H1 (cell line): ENCODE data around the gene MESD. TPM values are rescaled to one million over a fixed set of nuclear protein-coding genes. Genes with fewer than 3 reads are reported as not detected.

Experiments used
- CTCF ChIA-PET: fragments of 300-600 bp; sonication (Branson Sonifier 250); formaldehyde crosslinking; loops from one replicate; lab custom pipeline; 2021; ENCODE audit not compliant: partially characterized antibody; lab: Charles Lee
- POLR2A ChIA-PET: fragments of 300-600 bp; sonication (Branson Sonifier 250); formaldehyde crosslinking; loops from one replicate; lab custom pipeline; 2021; ENCODE audit warnings: inconsistent platforms; ENCODE audit not compliant: partially characterized antibody; lab: Charles Lee
- DNase-seq, 2 experiments: peaks; one replicate each; pipeline versions ENCODE4 v3.0.0 to v3.0.0-alpha.2; 2010 to 2022; ENCODE audit warnings: low spot score in 2 of 2, low read depth in 1 of 2, mixed read lengths in 1 of 2
- FAIRE-seq: peaks from 2 replicates; lab custom pipeline; 2011; peaks lifted over from hg19 to GRCh38; lab: Jason Lieb, UNC
- H2AFZ ChIP-seq: 2 replicates; pipeline ENCODE4 v1.8.1; 2012; ENCODE audit warnings: low read length, inconsistent platforms
- H2AK5ac ChIP-seq: 2 replicates; pipeline ENCODE4 v1.6.1; 2013; ENCODE audit warnings: low read depth, low read length
- H2BK120ac ChIP-seq: replicated peaks from 2 replicates; pipeline ENCODE3; 2013; ENCODE audit warnings: low read depth, low read length, inconsistent platforms
- H2BK12ac ChIP-seq: 2 replicates; pipeline ENCODE4 v1.6.1; 2013; ENCODE audit warnings: low read depth, low read length
- H2BK15ac ChIP-seq: 2 replicates; pipeline ENCODE4 v1.6.1; 2013; ENCODE audit warnings: low read length
- H2BK20ac ChIP-seq: 2 replicates; pipeline ENCODE4 v1.6.1; 2013; ENCODE audit warnings: low read length
- H2BK5ac ChIP-seq: 2 replicates; pipeline ENCODE4 v1.6.1; 2013; ENCODE audit warnings: low read depth, low read length
- H3K14ac ChIP-seq: 2 replicates; pipeline ENCODE4 v1.6.1; 2013; ENCODE audit warnings: inconsistent platforms; ENCODE audit not compliant: insufficient read length
- H3K18ac ChIP-seq: 2 replicates; pipeline ENCODE4 v1.6.1; 2013; ENCODE audit warnings: low read length; ENCODE audit errors: extremely low read depth
- H3K23ac ChIP-seq: 2 replicates; pipeline ENCODE4 v1.6.1; 2013; ENCODE audit warnings: inconsistent platforms; ENCODE audit not compliant: insufficient read length
- H3K23me2 ChIP-seq: 2 replicates; pipeline ENCODE4 v1.6.1; 2013; ENCODE audit warnings: low read depth, low read length
- H3K27ac ChIP-seq: 2 replicates; pipeline ENCODE4 v1.6.1; 2011; ENCODE audit warnings: low read depth, low read length, inconsistent platforms
- H3K27me3 ChIP-seq, 4 experiments: replicated peaks in 1 of 4; 1 replicate in 1 of 4; 2 replicates in 3 of 4; pipeline versions ENCODE4 v1.6.1 to v1.8.1; 2011 to 2013; ENCODE audit warnings: low read length in 3 of 4, mild to moderate bottlenecking in 3 of 4, inconsistent platforms in 2 of 4, mixed read lengths in 2 of 4, moderate library complexity in 1 of 4; ENCODE audit not compliant: control insufficient read depth in 3 of 4, insufficient read depth in 3 of 4; ENCODE audit errors: extremely low read depth in 1 of 4
- H3K36me3 ChIP-seq, 4 experiments: 2 replicates each; pipeline versions ENCODE4 v1.6.1 to v1.8.1; 2011 to 2013; ENCODE audit warnings: mild to moderate bottlenecking in 4 of 4, low read length in 3 of 4, moderate library complexity in 2 of 4, control low read depth in 1 of 4, inconsistent platforms in 1 of 4; ENCODE audit not compliant: insufficient read depth in 4 of 4, control insufficient read depth in 2 of 4
- H3K4ac ChIP-seq: replicated peaks from 2 replicates; pipeline ENCODE3; 2013; ENCODE audit warnings: low read length, low read depth, mixed read lengths, inconsistent platforms; ENCODE audit not compliant: insufficient read length
- H3K4me1 ChIP-seq, 4 experiments: replicated peaks in 1 of 4; 1 replicate in 1 of 4; 2 replicates in 3 of 4; pipeline versions ENCODE4 v1.6.1 to v1.8.1; 2011 to 2013; ENCODE audit warnings: low read length in 3 of 4, inconsistent platforms in 2 of 4, mixed read lengths in 1 of 4; ENCODE audit not compliant: insufficient read depth in 4 of 4, control insufficient read depth in 3 of 4
- H3K4me2 ChIP-seq, 2 experiments: 2 replicates each; pipeline versions ENCODE4 v1.6.1 to v1.8.1; 2011 to 2013; ENCODE audit warnings: low read depth in 2 of 2, low read length in 2 of 2, control low read depth in 1 of 2, inconsistent platforms in 1 of 2, mild to moderate bottlenecking in 1 of 2; ENCODE audit not compliant: insufficient read depth in 1 of 2
- H3K4me3 ChIP-seq, 4 experiments: fragments of 200-600, 300-600 bp in 1 of 4; sonication (generic), shearing (Covaris generic), sonication (Bioruptor Twin) in 1 of 4; 2 replicates each; pipeline versions ENCODE4 v1.5.1 to v1.8.1; 2011 to 2016; ENCODE audit warnings: low read length in 4 of 4, low read depth in 3 of 4, control low read depth in 2 of 4, inconsistent platforms in 2 of 4, mild to moderate bottlenecking in 2 of 4, mixed read lengths in 1 of 4, moderate library complexity in 1 of 4; ENCODE audit not compliant: insufficient read depth in 2 of 4; ENCODE audit errors: extremely low read depth in 1 of 4
- H3K56ac ChIP-seq: replicated peaks from 2 replicates; pipeline ENCODE3; 2013; ENCODE audit warnings: low read depth, mild to moderate bottlenecking, mixed read lengths, low read length, inconsistent platforms; ENCODE audit not compliant: insufficient read length
- H3K79me1 ChIP-seq: 2 replicates; pipeline ENCODE4 v1.6.1; 2013; ENCODE audit warnings: low read depth, low read length, control low read depth
- H3K79me2 ChIP-seq, 2 experiments: 2 replicates each; pipeline versions ENCODE4 v1.6.1 to v1.8.1; 2012 to 2013; ENCODE audit warnings: low read length in 2 of 2, mild to moderate bottlenecking in 2 of 2, inconsistent platforms in 1 of 2; ENCODE audit not compliant: insufficient read depth in 2 of 2, control insufficient read depth in 1 of 2
- H3K9ac ChIP-seq, 4 experiments: replicated peaks in 1 of 4; 1 replicate in 1 of 4; 2 replicates in 3 of 4; pipeline versions ENCODE4 v1.6.1 to v1.8.1; 2011 to 2013; ENCODE audit warnings: low read depth in 3 of 4, low read length in 3 of 4, control low read depth in 2 of 4, mild to moderate bottlenecking in 2 of 4, moderate library complexity in 2 of 4, inconsistent platforms in 1 of 4; ENCODE audit errors: extremely low read depth in 1 of 4
- H3K9me3 ChIP-seq, 2 experiments: 2 replicates each; pipeline versions ENCODE4 v1.6.1 to v1.8.1; 2012 to 2013; ENCODE audit warnings: mild to moderate bottlenecking in 2 of 2, moderate library complexity in 2 of 2, control low read depth in 1 of 2, inconsistent platforms in 1 of 2, low read depth in 1 of 2, low read length in 1 of 2, mixed read lengths in 1 of 2; ENCODE audit not compliant: insufficient read depth in 2 of 2
- H4K20me1 ChIP-seq, 2 experiments: replicated peaks in 1 of 2; 2 replicates each; pipeline versions ENCODE3 to v1.8.1; 2011 to 2013; ENCODE audit warnings: inconsistent platforms in 2 of 2, low read length in 2 of 2, mild to moderate bottlenecking in 1 of 2; ENCODE audit not compliant: insufficient read depth in 2 of 2, control insufficient read depth in 1 of 2
- H4K5ac ChIP-seq: 2 replicates; pipeline ENCODE4 v1.6.1; 2013; ENCODE audit warnings: low read length, low read depth, mixed read lengths, inconsistent platforms; ENCODE audit not compliant: insufficient read length
- H4K8ac ChIP-seq: 2 replicates; pipeline ENCODE4 v1.8.0; 2013; ENCODE audit warnings: mild to moderate bottlenecking, moderate library complexity, low read length, inconsistent platforms; ENCODE audit not compliant: insufficient read depth; ENCODE audit errors: extremely low read depth
- H4K91ac ChIP-seq: replicated peaks from 2 replicates; pipeline ENCODE3; 2013; ENCODE audit warnings: low read length, mixed read lengths, inconsistent platforms; ENCODE audit not compliant: insufficient read length
- ASH2L ChIP-seq: fragments of 200-600, 300-600 bp; sonication (generic); IDR thresholded peaks from one replicate; pipeline ENCODE4 v1.7.1; 2017; ENCODE audit warnings: low read length
- CHD1 ChIP-seq: IDR thresholded peaks from 2 replicates; pipeline ENCODE4 v1.6.1; 2012; ENCODE audit warnings: low read depth, low read length, improper control_type of control experiment
- POLR2AphosphoS5 ChIP-seq: IDR thresholded peaks from 2 replicates; pipeline ENCODE4 v1.6.1; 2011; ENCODE audit warnings: low read depth, low read length
- SIN3A ChIP-seq, 2 experiments: IDR thresholded peaks in 1 of 2; conservative IDR thresholded peaks in 1 of 2; 2 replicates each; pipeline ENCODE4 v1.6.1; 2011 to 2012; ENCODE audit warnings: low read length in 2 of 2, improper control_type of control experiment in 1 of 2, low read depth in 1 of 2, mild to moderate bottlenecking in 1 of 2
- TBP ChIP-seq: IDR thresholded peaks from 2 replicates; pipeline ENCODE4 v1.6.1; 2011; ENCODE audit warnings: low read depth, low read length, improper control_type of control experiment
- TCF12 ChIP-seq: IDR thresholded peaks from 2 replicates; pipeline ENCODE4 v1.6.1; 2011; ENCODE audit warnings: low read depth, mild to moderate bottlenecking, low read length
- WGBS, 2 experiments: shearing (Covaris generic) in 1 of 2; methylation state at CpG; one replicate each; pipeline versions ENCODE4 v1.1.6 to v1.1.7; 2013 to 2015; ENCODE audit warnings: low lambda C conversion rate in 2 of 2, mixed read lengths in 2 of 2, inconsistent platforms in 1 of 2, low coverage in 1 of 2, missing lambda C conversion rate in 1 of 2; ENCODE audit not compliant: insufficient replicate concordance in 2 of 2, insufficient coverage in 1 of 2, insufficient read length in 1 of 2; ENCODE audit errors: extremely low coverage in 1 of 2, missing lambda C conversion rate in 1 of 2; 5-methylcytosine and 5-hydroxymethylcytosine counted together
- polyA plus RNA-seq, 7 experiments: library from polyadenylated mRNA; depleted of rRNA in 3 of 7; stranded (reverse) in 5 of 7; unstranded in 2 of 7; fragments of >200 nt in 5 of 7; fragments of 200-250 nt in 2 of 7; gene quantifications; 1 replicate in 5 of 7; 2 replicates in 1 of 7; 4 replicates in 1 of 7; pipeline versions ENCODE4 v1.2.1 to v1.2.3, GENCODE V29; 2011 to 2013; ENCODE audit warnings: missing spikeins in 2 of 7, mixed read lengths in 2 of 7
- total RNA-seq: library from RNA; stranded (reverse); fragmentation: NEBNext Ultra II Directional; extraction: Animal tissue kit (Norgen Biotek cat#: 25700); gene quantifications from 2 replicates; pipeline ENCODE4 v1.2.1, GENCODE V29; 2021

The MESD gene
- total and polyA plus RNA-seq, 2 of the 8 experiments (the other 6 are each of a cell fraction or from before 2014, with no cell fraction given): 11.0 to 28.3 TPM

DNA sequence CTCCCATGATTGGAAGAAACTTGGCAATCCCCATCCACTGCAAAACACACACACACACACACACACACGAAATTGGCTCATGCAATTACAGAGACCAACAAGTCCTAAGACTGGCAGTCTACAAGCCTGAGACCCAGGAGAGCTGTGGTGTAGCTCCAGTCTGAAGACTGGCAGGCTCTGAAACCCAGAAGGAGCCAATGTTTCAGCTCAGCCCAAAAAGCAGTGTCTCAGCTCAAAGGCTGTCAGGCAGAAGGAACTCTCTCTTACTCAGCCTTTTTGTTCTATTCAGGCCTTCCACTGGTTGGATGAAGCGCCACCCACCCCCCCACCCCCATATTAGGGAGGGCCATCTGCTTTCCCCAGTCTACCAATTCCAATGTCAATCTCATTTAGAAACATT lies 32.1 kb downstream of the MESD start:
- no peak overlapping the region for H4K91ac ChIP-seq
- 0 out of 2 replicates have a peak overlapping the region, but pooled peaks have one; percentile 5 for H2AK5ac ChIP-seq
- H3K56ac ChIP-seq: no peak overlapping the region
- H3K4me3 ChIP-seq: no peak overlapping the region
- H3K4me2 ChIP-seq: no peak overlapping the region
- no peak overlapping the region for H4K8ac ChIP-seq
- H3K9ac ChIP-seq: no peak overlapping the region
- H4K5ac ChIP-seq: no peak overlapping the region
- H3K4me1 ChIP-seq: peaks cover 0 to 16% (median 7%) of the 10 kb centered on the region in 4 experiments; a peak in 5 of 7 replicates
- CTCF ChIA-PET: interaction anchor here (1.0 to 9.0 kb wide), 5 partner anchors 12 to 178 kb away, joined by 3 to 71 read pairs (median 4); partner anchors contain the start of gene CEMIP
- no peak overlapping the region for H2BK120ac ChIP-seq
- POLR2A ChIA-PET: interaction anchor here (0.9 to 1.2 kb wide), 2 partner anchors 10 to 14 kb away, joined by 4 to 5 read pairs; no protein-coding TSS in a partner anchor
- H2BK5ac ChIP-seq: no peak overlapping the region
- DNase-seq: no peak
- no peak overlapping the region for H2AFZ ChIP-seq
- 42% methylated on average over 1 of the region's 2 CpGs; no CpG with 5 or more reads in 1 of the 2 experiments for WGBS, 2 experiments
- H3K9me3 ChIP-seq: no peaks in the 10 kb centered on the region
- H3K27ac ChIP-seq: no peak overlapping the region
- no peak overlapping the region for H3K4ac ChIP-seq
- no peak overlapping the region for H2BK20ac ChIP-seq
- no peak overlapping the region for H2BK12ac ChIP-seq
- peaks cover 0 to 5% (median 0%) of the 10 kb centered on the region in 4 experiments; a peak in 1 of 8 replicates for H3K36me3 ChIP-seq
- H3K27me3 ChIP-seq: no peaks in the 10 kb centered on the region
- H3K18ac ChIP-seq: no peak overlapping the region
- H3K23ac ChIP-seq: no peak overlapping the region
- H3K14ac ChIP-seq: no peak overlapping the region
- no peak for FAIRE-seq
- peaks cover 0 to 1% of the 10 kb centered on the region in 2 experiments for H4K20me1 ChIP-seq
- H3K23me2 ChIP-seq: no peaks in the 10 kb centered on the region
- peaks cover 7% of the 10 kb centered on the region for H3K79me1 ChIP-seq
- H3K79me2 ChIP-seq: no peaks in the 10 kb centered on the region
- H2BK15ac ChIP-seq: no peak overlapping the region
- TF ChIP-seq POLR2AphosphoS5 (no peak), TCF12 (no peak), ASH2L (no peak), TBP (no peak), CHD1 (no peak), SIN3A (conservative IDR thresholded peaks at IDR 0.05 in 1 of 2, IDR thresholded peaks at IDR 0.05 in 1 of 2; ENCODE audit: low read depth in 1 of 2, low read length in 2 of 2) (no peak)
